Loucy (cell line): ENCODE results near the gene IST1.

Source experiments
- CTCF ChIP-seq: fragments of 200-600 bp; sonication (generic); conservative IDR thresholded peaks from 2 replicates; pipeline ENCODE4 v1.5.1; 2014; ENCODE audit warnings: mild to moderate bottlenecking, antibody characterized with exemption, low read length
- EZH2phosphoT487 ChIP-seq: fragments of 200-600 bp; IDR thresholded peaks from 2 replicates; pipeline ENCODE4 v1.6.1; 2018; ENCODE audit warnings: antibody characterized with exemption, mild to moderate bottlenecking, moderate library complexity, borderline replicate concordance

DNA sequence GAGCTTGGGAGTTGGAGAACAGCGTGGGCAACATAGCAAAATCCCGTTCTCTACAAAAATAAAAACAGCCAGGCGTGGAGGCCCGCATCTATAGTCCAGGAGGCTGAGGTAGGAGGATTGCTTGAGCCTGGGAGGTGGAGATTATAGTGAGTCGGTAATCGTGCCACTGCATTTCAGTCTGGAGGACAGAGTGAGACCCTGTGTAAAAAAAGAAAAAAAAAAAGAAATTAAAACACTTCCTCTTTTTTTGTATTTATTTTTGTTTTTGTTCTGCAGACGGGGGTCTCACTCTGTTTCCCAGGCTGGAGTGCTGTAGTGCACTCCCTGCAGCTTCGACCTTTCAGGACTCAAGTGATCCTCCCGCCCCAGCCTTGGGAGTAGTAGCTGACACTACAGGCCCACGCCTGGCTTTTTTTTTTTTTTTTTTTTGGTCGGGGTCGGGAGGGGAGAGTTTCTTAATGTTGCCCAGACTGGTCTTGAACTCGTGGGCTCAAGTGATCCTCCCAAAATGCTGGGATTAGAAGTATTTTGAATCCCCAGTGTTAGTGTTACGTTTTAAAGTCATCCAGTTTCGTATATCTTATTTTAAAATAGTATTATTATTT is 1.5 kb downstream of the IST1 start:
- TF ChIP-seq CTCF (no peak), EZH2phosphoT487 (no peak)
